PC-3 (cell line): ENCODE measurements around the gene LRP11. TPM values are rescaled to one million over a fixed set of nuclear protein-coding genes. Genes with fewer than 3 reads are reported as not detected.

Experiments
- ATAC-seq: fragments of 200-7000 bp; cut with Tn5 transposase; 2 replicates; pipeline ENCODE4 v1.9.1; 2020; ENCODE audit warnings: mild to moderate bottlenecking, moderate library complexity
- BruUV-seq: library from RNA; stranded (reverse); fragments of 400-500 nt; replicated peaks from 2 replicates; lab custom pipeline; 2021; lab: Mats Ljungman, UMichigan
- CTCF ChIA-PET: fragments of 300-600 bp; sonication (Branson Sonifier 250); formaldehyde crosslinking; loops from one replicate; lab custom pipeline; 2022; ENCODE audit warnings: antibody characterized with exemption; lab: Charles Lee
- POLR2A ChIA-PET: fragments of 300-600 bp; sonication (Branson Sonifier 250); formaldehyde crosslinking; loops from one replicate; lab custom pipeline; 2022; ENCODE audit warnings: antibody characterized with exemption; ENCODE audit not compliant: unreplicated experiment; lab: Charles Lee
- DNase-seq: peaks from one replicate; pipeline ENCODE4 v3.0.0-alpha.2; 2015
- H2AFZ ChIP-seq: fragments of 300-600 bp; sonication (generic); 2 replicates; pipeline ENCODE4 v1.6.0; 2016; ENCODE audit warnings: antibody characterized with exemption, low read length
- H3F3A ChIP-seq: fragments of 300-600 bp; sonication (generic); one replicate; pipeline ENCODE4 v1.6.0; 2017; ENCODE audit warnings: antibody characterized with exemption, low read length, control low read depth, mild to moderate bottlenecking; ENCODE audit not compliant: unreplicated experiment
- H3K27ac ChIP-seq: fragments of 300-600 bp; sonication (generic); 2 replicates; pipeline ENCODE4 v1.5.1; 2016; ENCODE audit warnings: mild to moderate bottlenecking, low read length
- H3K27me3 ChIP-seq: fragments of 300-600 bp; sonication (generic); 2 replicates; pipeline ENCODE4 v1.6.1; 2016; ENCODE audit warnings: low read length, mixed read lengths
- H3K36me3 ChIP-seq: fragments of 300-600 bp; sonication (generic); 2 replicates; pipeline ENCODE4 v1.6.1; 2016; ENCODE audit warnings: low read depth, mixed run types, low read length, mixed read lengths
- H3K4me1 ChIP-seq: fragments of 300-600 bp; sonication (generic); 2 replicates; pipeline ENCODE4 v1.5.1; 2016; ENCODE audit warnings: low read length; ENCODE audit not compliant: insufficient read depth
- H3K4me2 ChIP-seq: fragments of 300-600 bp; sonication (generic); 2 replicates; pipeline ENCODE4 v1.6.0; 2016; ENCODE audit warnings: low read length
- H3K4me3 ChIP-seq: fragments of 300-600 bp; sonication (generic); 2 replicates; pipeline ENCODE4 v1.5.1; 2016; ENCODE audit warnings: mild to moderate bottlenecking, low read length, mixed read lengths
- H3K79me2 ChIP-seq: fragments of 300-600 bp; sonication (generic); 2 replicates; pipeline ENCODE4 v1.6.1; 2017; ENCODE audit warnings: low read length, mixed read lengths
- H3K9ac ChIP-seq: fragments of 300-600 bp; sonication (generic); 2 replicates; pipeline ENCODE4 v1.6.0; 2016; ENCODE audit warnings: mild to moderate bottlenecking, low read length
- H3K9me2 ChIP-seq: fragments of 300-600 bp; sonication (generic); replicated peaks from 2 replicates; pipeline ENCODE4 v1.6.1; 2016; ENCODE audit warnings: mixed run types, low read length, mixed read lengths
- H3K9me3 ChIP-seq: fragments of 300-600 bp; sonication (generic); 2 replicates; pipeline ENCODE4 v1.6.1; 2016; ENCODE audit warnings: low read length, mixed read lengths
- H4K20me1 ChIP-seq: fragments of 300-600 bp; sonication (generic); 2 replicates; pipeline ENCODE4 v1.6.1; 2016; ENCODE audit warnings: low read length, mixed read lengths
- CTCF ChIP-seq: fragments of 300-600 bp; sonication (generic); conservative IDR thresholded peaks from 2 replicates; pipeline ENCODE4 v1.5.1; 2017; ENCODE audit warnings: antibody characterized with exemption, low read depth, mild to moderate bottlenecking, low read length
- EZH2 ChIP-seq: fragments of 300-600 bp; sonication (generic); IDR thresholded peaks from one replicate; pipeline ENCODE4 v1.6.1; 2017; ENCODE audit warnings: antibody characterized with exemption, mild to moderate bottlenecking, low read length; ENCODE audit not compliant: unreplicated experiment
- EZH2phosphoT487 ChIP-seq: fragments of 300-600 bp; sonication (generic); IDR thresholded peaks from 2 replicates; pipeline ENCODE4 v1.6.1; 2018; ENCODE audit warnings: mild to moderate bottlenecking, antibody characterized with exemption, low read length, borderline replicate concordance
- intact Hi-C: fragments of 100-400 bp; cut with micrococcal nuclease; formaldehyde crosslinking; loops from 2 replicates; pipeline ENCODE4 v1.9.0; 2023
- total RNA-seq: library from RNA; depleted of rRNA; stranded (reverse); fragments of >200 nt; gene quantifications from 2 replicates; pipeline ENCODE4 v1.2.3, GENCODE V29; 2014

Gene LRP11
- total RNA-seq, 1 experiment from 2014 or later: 32.0 TPM

- Histone ChIP-seq H4K20me1 (no peaks in the 10 kb centered on the region), H3K79me2 (peaks cover 71% of the 10 kb centered on the region), H3K9me2 (no peaks in the 10 kb centered on the region), H3K9me3 (no peaks in the 10 kb centered on the region), H3K4me1 (peaks cover 49% of the 10 kb centered on the region), H3K36me3 (no peaks in the 10 kb centered on the region), H3K4me3 (no peak overlapping the region), H3K27me3 (no peaks in the 10 kb centered on the region), H3K9ac (no peak overlapping the region), H3F3A (peaks cover 15% of the 10 kb centered on the region), H3K4me2 (no peak overlapping the region), H2AFZ (no peak overlapping the region), H3K27ac (no peak overlapping the region)
- BruUV-seq: no TSS peak
- POLR2A ChIA-PET: no interaction called here
- TF ChIP-seq CTCF (no peak), EZH2 (no peak), EZH2phosphoT487 (no peak)
- intact Hi-C loops: no loop called here
- CTCF ChIA-PET: no interaction called here
- DNase-seq: no peak
- ATAC-seq: no peak
Measured at GRCh38 chr6:149859368-149859767, 4.8 kb downstream of the LRP11 start.

- Histone ChIP-seq H3K4me2 (peak overlapping the region; percentile 96), H3K79me2 (peaks cover 83% of the 10 kb centered on the region), H3K9me2 (no peaks in the 10 kb centered on the region), H2AFZ (no peak overlapping the region), H3K27ac (peak overlapping the region; percentile 97), H3K4me1 (peaks cover 65% of the 10 kb centered on the region), H3K36me3 (no peaks in the 10 kb centered on the region), H3K27me3 (no peaks in the 10 kb centered on the region), H3K4me3 (peak overlapping the region; percentile 64; the same call in 1 of the 2 replicates), H3K9me3 (no peaks in the 10 kb centered on the region), H3K9ac (peak overlapping the region; percentile 78; the same call in 1 of the 2 replicates), H3F3A (peaks cover 27% of the 10 kb centered on the region), H4K20me1 (no peaks in the 10 kb centered on the region)
- intact Hi-C loops: no loop called here
- BruUV-seq: no TSS peak
- TF ChIP-seq CTCF: no peak
- TF ChIP-seq EZH2: no peak
- TF ChIP-seq EZH2phosphoT487: no peak
- CTCF ChIA-PET: no interaction called here
- ATAC-seq: no peak
- peak; percentile 39 for DNase-seq
- POLR2A ChIA-PET: no interaction called here
Measured at GRCh38 chr6:149857541-149857940, 6.6 kb downstream of the LRP11 start.

- Histone ChIP-seq H2AFZ (no peak overlapping the region), H3K27ac (peak overlapping the region; percentile 97), H3K4me2 (peak overlapping the region; percentile 96), H3K9me3 (no peaks in the 10 kb centered on the region), H3K27me3 (no peaks in the 10 kb centered on the region), H3K79me2 (peaks cover 73% of the 10 kb centered on the region), H3K4me3 (peak overlapping the region; percentile 64), H3K9me2 (no peaks in the 10 kb centered on the region), H3K36me3 (no peaks in the 10 kb centered on the region), H4K20me1 (no peaks in the 10 kb centered on the region), H3K9ac (peak overlapping the region; percentile 78), H3F3A (peaks cover 27% of the 10 kb centered on the region), H3K4me1 (peaks cover 67% of the 10 kb centered on the region)
- intact Hi-C loops: no loop called here
- no peak for ATAC-seq
- TSS peak; percentile 38 for BruUV-seq
- peak; percentile 23 for DNase-seq
- TF ChIP-seq EZH2 (no peak), EZH2phosphoT487 (no peak), CTCF (no peak)
- ChIA-PET POLR2A (interaction anchor here (0.6 kb wide), 1 partner anchor 15 kb away, joined by 5 read pairs; no protein-coding TSS in a partner anchor), CTCF (interaction anchor here (1.7 kb wide), 1 partner anchor 16 kb away, joined by 6 read pairs; no protein-coding TSS in a partner anchor)
Measured at GRCh38 chr6:149856256-149856994, 7.7 kb downstream of the LRP11 start.
